HUES48 (cell line): Measurements from ENCODE around the gene MPPED1.

Experiments used
- H3K27ac ChIP-seq: one replicate; pipeline ENCODE4 v1.7.0; 2013; ENCODE audit warnings: low read depth, low read length, inconsistent platforms
- H3K27me3 ChIP-seq: 2 replicates; pipeline ENCODE4 v1.6.1; 2013; ENCODE audit warnings: mild to moderate bottlenecking, low read length; ENCODE audit not compliant: control insufficient read depth, insufficient read depth
- H3K36me3 ChIP-seq: 2 replicates; pipeline ENCODE4 v1.6.1; 2013; ENCODE audit warnings: low read length; ENCODE audit not compliant: control insufficient read depth, insufficient read depth
- H3K4me1 ChIP-seq: 2 replicates; pipeline ENCODE4 v1.6.1; 2013; ENCODE audit warnings: mild to moderate bottlenecking, low read length; ENCODE audit not compliant: control insufficient read depth, insufficient read depth
- H3K4me3 ChIP-seq: 2 replicates; pipeline ENCODE4 v1.5.1; 2013; ENCODE audit warnings: mild to moderate bottlenecking, low read depth, low read length
- H3K9ac ChIP-seq: 2 replicates; pipeline ENCODE4 v1.6.1; 2013; ENCODE audit warnings: mild to moderate bottlenecking, low read depth, low read length, moderate library complexity
- H3K9me3 ChIP-seq: 2 replicates; pipeline ENCODE4 v1.6.1; 2013; ENCODE audit warnings: low read length; ENCODE audit not compliant: control insufficient read depth, insufficient read depth

MPPED1 gene

GRCh38 chr22:43433451-43434274 lies 21.8 kb downstream of the MPPED1 start:
- H3K36me3 ChIP-seq, result no peaks in the 10 kb centered on the region
- no peaks in the 10 kb centered on the region for H3K4me1 ChIP-seq
- H3K9me3 ChIP-seq, result no peaks in the 10 kb centered on the region
- no peak overlapping the region for H3K4me3 ChIP-seq
- no peak overlapping the region for H3K9ac ChIP-seq
- no peak overlapping the region for H3K27ac ChIP-seq
- no peaks in the 10 kb centered on the region for H3K27me3 ChIP-seq

- H3K9ac ChIP-seq, result no peak overlapping the region
- no peak overlapping the region for H3K4me3 ChIP-seq
- H3K27ac ChIP-seq, result no peak overlapping the region
- no peaks in the 10 kb centered on the region for H3K4me1 ChIP-seq
- no peaks in the 10 kb centered on the region for H3K36me3 ChIP-seq
- no peaks in the 10 kb centered on the region for H3K27me3 ChIP-seq
- no peaks in the 10 kb centered on the region for H3K9me3 ChIP-seq
Observed at GRCh38 chr22:43434275-43434927, 22.6 kb downstream of the MPPED1 start.

GRCh38 chr22:43434928-43435311 lies 23.1 kb downstream of the MPPED1 start:
- no peak overlapping the region for H3K27ac ChIP-seq
- H3K27me3 ChIP-seq, result no peaks in the 10 kb centered on the region
- no peaks in the 10 kb centered on the region for H3K36me3 ChIP-seq
- H3K9me3 ChIP-seq, result no peaks in the 10 kb centered on the region
- H3K4me1 ChIP-seq, result no peaks in the 10 kb centered on the region
- H3K9ac ChIP-seq, result no peak overlapping the region
- H3K4me3 ChIP-seq, result no peak overlapping the region

GRCh38 chr22:43435851-43436811 lies 24.3 kb downstream of the MPPED1 start:
- no peak overlapping the region for H3K4me3 ChIP-seq
- no peak overlapping the region for H3K9ac ChIP-seq
- no peaks in the 10 kb centered on the region for H3K9me3 ChIP-seq
- no peaks in the 10 kb centered on the region for H3K36me3 ChIP-seq
- no peaks in the 10 kb centered on the region for H3K4me1 ChIP-seq
- no peak overlapping the region for H3K27ac ChIP-seq
- no peaks in the 10 kb centered on the region for H3K27me3 ChIP-seq

- no peak overlapping the region for H3K9ac ChIP-seq
- H3K36me3 ChIP-seq, result no peaks in the 10 kb centered on the region
- no peak overlapping the region for H3K4me3 ChIP-seq
- H3K9me3 ChIP-seq, result no peaks in the 10 kb centered on the region
- H3K27ac ChIP-seq, result no peak overlapping the region
- no peaks in the 10 kb centered on the region for H3K4me1 ChIP-seq
- no peaks in the 10 kb centered on the region for H3K27me3 ChIP-seq
Observed at GRCh38 chr22:43436868-43437267, 25.1 kb downstream of the MPPED1 start.

- Histone ChIP-seq H3K27ac (no peak overlapping the region), H3K4me3 (no peak overlapping the region), H3K4me1 (no peaks in the 10 kb centered on the region), H3K36me3 (no peaks in the 10 kb centered on the region), H3K9ac (no peak overlapping the region), H3K27me3 (no peaks in the 10 kb centered on the region), H3K9me3 (no peaks in the 10 kb centered on the region)
Observed at GRCh38 chr22:43437871-43438475, 26.2 kb downstream of the MPPED1 start.

- H3K27ac ChIP-seq, result no peak overlapping the region
- H3K9ac ChIP-seq, result no peak overlapping the region
- no peak overlapping the region for H3K4me3 ChIP-seq
- no peaks in the 10 kb centered on the region for H3K36me3 ChIP-seq
- H3K9me3 ChIP-seq, result no peaks in the 10 kb centered on the region
- H3K4me1 ChIP-seq, result no peaks in the 10 kb centered on the region
- H3K27me3 ChIP-seq, result no peaks in the 10 kb centered on the region
Observed at GRCh38 chr22:43438666-43439347, 27.0 kb downstream of the MPPED1 start.

- H3K9ac ChIP-seq, result no peak overlapping the region
- H3K4me1 ChIP-seq, result no peaks in the 10 kb centered on the region
- H3K27me3 ChIP-seq, result no peaks in the 10 kb centered on the region
- H3K36me3 ChIP-seq, result no peaks in the 10 kb centered on the region
- H3K4me3 ChIP-seq, result no peak overlapping the region
- H3K27ac ChIP-seq, result no peak overlapping the region
- H3K9me3 ChIP-seq, result no peaks in the 10 kb centered on the region
Observed at GRCh38 chr22:43439368-43440103, 27.7 kb downstream of the MPPED1 start.

- Histone ChIP-seq H3K4me3 (no peak overlapping the region), H3K4me1 (no peaks in the 10 kb centered on the region), H3K36me3 (no peaks in the 10 kb centered on the region), H3K27ac (no peak overlapping the region), H3K27me3 (no peaks in the 10 kb centered on the region), H3K9me3 (no peaks in the 10 kb centered on the region), H3K9ac (no peak overlapping the region)
Observed at GRCh38 chr22:43440104-43440387, 28.2 kb downstream of the MPPED1 start.

- Histone ChIP-seq H3K9me3 (no peaks in the 10 kb centered on the region), H3K4me3 (no peak overlapping the region), H3K9ac (no peak overlapping the region), H3K4me1 (no peaks in the 10 kb centered on the region), H3K27ac (no peak overlapping the region), H3K36me3 (no peaks in the 10 kb centered on the region), H3K27me3 (no peaks in the 10 kb centered on the region)
Observed at GRCh38 chr22:43440556-43440955, 28.7 kb downstream of the MPPED1 start.
